ENCODE results near the gene RHD. TPM values are rescaled to one million over a fixed set of nuclear protein-coding genes. Genes with fewer than 3 reads are reported as not detected.

The RHD gene
- total RNA-seq, 4 donors from 2014 or later, result 0.40 TPM; not detected in 3

Other genes with a start within 250 kb of the RHD start
- gene SYF2, start 40.0 kb upstream of the RHD start, total RNA-seq, result 10 to 100 TPM; 49.1 to 67.4 (median 58.3) TPM
- gene RSRP1, start 25.1 kb upstream of the RHD start, total RNA-seq, result 10 to 100 TPM; 10.3 to 43.0 (median 20.9) TPM
- gene TMEM50A, start 65.8 kb downstream of the RHD start, total RNA-seq, result 10 to 100 TPM; 28.4 to 47.9 (median 43.0) TPM
- 1 to 10 TPM in 2 of 4 donors, not detected in 2; 1.0 to 2.4 TPM for gene RHCE, start 148.3 kb downstream of the RHD start, total RNA-seq
- gene MACO1, start 158.4 kb downstream of the RHD start, total RNA-seq, result 10 to 100 TPM; 38.8 to 74.6 (median 44.8) TPM

Data from gastrocnemius medialis (tissue), 4 donors.